Trophoblast cell (in vitro differentiated cells and primary cell): ENCODE data around the gene PHC1.

Experiments used
- DNase-seq, 2 donors: peaks; one replicate each; pipeline ENCODE4 v3.0.0-alpha.2; 2016
- H2AFZ ChIP-seq: 2 replicates; pipeline ENCODE4 v1.6.1; 2013; ENCODE audit warnings: low read length, moderate library complexity, mild to moderate bottlenecking; ENCODE audit not compliant: insufficient read depth, poor library complexity
- H2AK5ac ChIP-seq: 2 replicates; pipeline ENCODE4 v1.6.1; 2013; ENCODE audit warnings: mild to moderate bottlenecking, low read length
- H2BK120ac ChIP-seq: 2 replicates; pipeline ENCODE4 v1.6.1; 2013; ENCODE audit warnings: low read length, mild to moderate bottlenecking, moderate library complexity; ENCODE audit not compliant: insufficient read depth, poor library complexity
- H2BK12ac ChIP-seq: 2 replicates; pipeline ENCODE4 v1.6.1; 2013; ENCODE audit warnings: mild to moderate bottlenecking, low read length, moderate library complexity
- H2BK5ac ChIP-seq: 2 replicates; pipeline ENCODE4 v1.6.1; 2013; ENCODE audit warnings: low read length, low read depth, moderate library complexity, mild to moderate bottlenecking; ENCODE audit not compliant: poor library complexity
- H3K14ac ChIP-seq: 2 replicates; pipeline ENCODE4 v1.6.1; 2013; ENCODE audit warnings: mild to moderate bottlenecking, low read length
- H3K18ac ChIP-seq: 2 replicates; pipeline ENCODE4 v1.6.1; 2013; ENCODE audit warnings: mild to moderate bottlenecking, low read length
- H3K23ac ChIP-seq: 2 replicates; pipeline ENCODE4 v1.6.1; 2013; ENCODE audit warnings: low read length
- H3K27ac ChIP-seq: 2 replicates; pipeline ENCODE4 v1.5.1; 2013; ENCODE audit warnings: low read depth, mild to moderate bottlenecking, inconsistent platforms, low read length, moderate library complexity
- H3K27me3 ChIP-seq: 2 replicates; pipeline ENCODE4 v1.6.1; 2013; ENCODE audit warnings: inconsistent platforms, mild to moderate bottlenecking, low read length, moderate library complexity; ENCODE audit not compliant: insufficient read depth
- H3K36me3 ChIP-seq, 2 experiments: 1 replicate in 1 of 2; 2 replicates in 1 of 2; pipeline ENCODE4 v1.6.1; 2013; ENCODE audit warnings: low read length in 2 of 2, mild to moderate bottlenecking in 2 of 2, moderate library complexity in 1 of 2; ENCODE audit not compliant: insufficient read depth in 2 of 2, control insufficient read depth in 1 of 2
- H3K4ac ChIP-seq: 2 replicates; pipeline ENCODE4 v1.6.1; 2013; ENCODE audit warnings: low read depth, mild to moderate bottlenecking, low read length, moderate library complexity
- H3K4me1 ChIP-seq, 2 experiments: 1 replicate in 1 of 2; 2 replicates in 1 of 2; pipeline ENCODE4 v1.6.1; 2013; ENCODE audit warnings: low read length in 2 of 2, mild to moderate bottlenecking in 2 of 2, moderate library complexity in 1 of 2; ENCODE audit not compliant: insufficient read depth in 2 of 2, control insufficient read depth in 1 of 2
- H3K4me2 ChIP-seq: 2 replicates; pipeline ENCODE4 v1.6.1; 2013; ENCODE audit warnings: inconsistent platforms, mild to moderate bottlenecking, low read length, moderate library complexity
- H3K4me3 ChIP-seq: 2 replicates; pipeline ENCODE4 v1.5.1; 2013; ENCODE audit warnings: mild to moderate bottlenecking, low read depth, low read length, inconsistent platforms
- H3K79me1 ChIP-seq: one replicate; pipeline ENCODE4 v1.6.1; 2013; ENCODE audit warnings: low read length
- H3K79me2 ChIP-seq: 2 replicates; pipeline ENCODE4 v1.6.1; 2013; ENCODE audit warnings: low read length, mild to moderate bottlenecking; ENCODE audit not compliant: control insufficient read depth, insufficient read depth, poor library complexity
- H3K9ac ChIP-seq: 2 replicates; pipeline ENCODE4 v1.6.1; 2013; ENCODE audit warnings: mild to moderate bottlenecking, low read length
- H3K9me3 ChIP-seq: 2 replicates; pipeline ENCODE4 v1.6.1; 2013; ENCODE audit warnings: low read depth, mild to moderate bottlenecking, control low read depth, inconsistent platforms, low read length; ENCODE audit not compliant: insufficient read depth
- H4K12ac ChIP-seq: 2 replicates; pipeline ENCODE4 v1.6.1; 2013; ENCODE audit warnings: low read depth, mild to moderate bottlenecking, low read length, moderate library complexity
- H4K8ac ChIP-seq: 2 replicates; pipeline ENCODE4 v1.6.1; 2013; ENCODE audit warnings: low read depth, mild to moderate bottlenecking, low read length, moderate library complexity
- H4K91ac ChIP-seq: one replicate; pipeline ENCODE4 v1.6.1; 2013; ENCODE audit warnings: low read depth, mild to moderate bottlenecking, low read length, moderate library complexity
- WGBS: extraction: QIAGEN DNeasy Blood & Tissue Kit; methylation state at CpG from one replicate; pipeline ENCODE4 v1.1.7; 2013; ENCODE audit warnings: missing lambda C conversion rate; ENCODE audit not compliant: insufficient read length, insufficient coverage; ENCODE audit errors: extremely low coverage; 5-methylcytosine and 5-hydroxymethylcytosine counted together

The PHC1 gene

GRCh38 chr12:8987163-8987562 lies 72.9 kb downstream of the PHC1 start:
- no peak overlapping the region for H3K4ac ChIP-seq
- H2BK120ac ChIP-seq: no peak overlapping the region
- H3K9me3 ChIP-seq: no peaks in the 10 kb centered on the region
- H3K36me3 ChIP-seq: no peaks in the 10 kb centered on the region
- H3K23ac ChIP-seq: no peak overlapping the region
- no peak overlapping the region for H3K9ac ChIP-seq
- H2BK5ac ChIP-seq: no peak overlapping the region
- no peak overlapping the region for H2AFZ ChIP-seq
- no peak overlapping the region for H4K8ac ChIP-seq
- H3K14ac ChIP-seq: no peak overlapping the region
- no peak for DNase-seq
- H4K12ac ChIP-seq: no peak overlapping the region
- no peaks in the 10 kb centered on the region for H3K4me1 ChIP-seq
- no peaks in the 10 kb centered on the region for H3K79me2 ChIP-seq
- H3K4me3 ChIP-seq: no peak overlapping the region
- H2AK5ac ChIP-seq: no peak overlapping the region
- no peak overlapping the region for H4K91ac ChIP-seq
- no peak overlapping the region for H3K18ac ChIP-seq
- no peak overlapping the region for H2BK12ac ChIP-seq
- H3K27me3 ChIP-seq: no peaks in the 10 kb centered on the region
- H3K4me2 ChIP-seq: no peak overlapping the region
- no peaks in the 10 kb centered on the region for H3K79me1 ChIP-seq
- H3K27ac ChIP-seq: no peak overlapping the region

- no peak overlapping the region for H2BK120ac ChIP-seq
- no peaks in the 10 kb centered on the region for H3K4me1 ChIP-seq
- no peak overlapping the region for H3K4me3 ChIP-seq
- WGBS: no CpG with 5 or more reads among the region's 1 CpG
- no peak for DNase-seq
- no peak overlapping the region for H3K4me2 ChIP-seq
- no peak overlapping the region for H2BK5ac ChIP-seq
- no peak overlapping the region for H3K18ac ChIP-seq
- H3K36me3 ChIP-seq: no peaks in the 10 kb centered on the region
- no peak overlapping the region for H2AK5ac ChIP-seq
- H4K12ac ChIP-seq: no peak overlapping the region
- H2BK12ac ChIP-seq: no peak overlapping the region
- H4K8ac ChIP-seq: no peak overlapping the region
- H2AFZ ChIP-seq: no peak overlapping the region
- no peaks in the 10 kb centered on the region for H3K79me1 ChIP-seq
- H3K9me3 ChIP-seq: no peaks in the 10 kb centered on the region
- H3K14ac ChIP-seq: no peak overlapping the region
- H3K4ac ChIP-seq: no peak overlapping the region
- no peaks in the 10 kb centered on the region for H3K79me2 ChIP-seq
- no peak overlapping the region for H3K9ac ChIP-seq
- no peak overlapping the region for H3K23ac ChIP-seq
- H4K91ac ChIP-seq: no peak overlapping the region
- H3K27me3 ChIP-seq: no peaks in the 10 kb centered on the region
- H3K27ac ChIP-seq: no peak overlapping the region
Observed at GRCh38 chr12:8987685-8988084, 73.4 kb downstream of the PHC1 start.

GRCh38 chr12:8989413-8989812 lies 75.1 kb downstream of the PHC1 start, which contains the start of gene KLRG1:
KLRG1 (plus strand) TSS chr12:8989546; CDS start chr12:8989636, 90 bp downstream.
- no peak within 1 kb of the TSS for H3K4ac ChIP-seq
- H3K36me3 ChIP-seq: no peaks in the 10 kb centered on the region
- H3K27me3 ChIP-seq: no peaks in the 10 kb centered on the region
- H2BK120ac ChIP-seq: no peak within 1 kb of the TSS
- H3K4me2 ChIP-seq: no peak within 1 kb of the TSS
- DNase-seq: no peak
- no peak within 1 kb of the TSS for H3K27ac ChIP-seq
- no peaks in the 10 kb centered on the region for H3K9me3 ChIP-seq
- H3K4me1 ChIP-seq: no peaks in the 10 kb centered on the region
- no peak within 1 kb of the TSS for H2BK5ac ChIP-seq
- H4K8ac ChIP-seq: no peak within 1 kb of the TSS
- H3K9ac ChIP-seq: no peak within 1 kb of the TSS
- no CpG with 5 or more reads among the region's 2 CpGs for WGBS
- H3K79me2 ChIP-seq: no peaks in the 10 kb centered on the region
- H3K14ac ChIP-seq: no peak within 1 kb of the TSS
- no peak within 1 kb of the TSS for H4K12ac ChIP-seq
- H2AFZ ChIP-seq: no peak within 1 kb of the TSS
- H3K4me3 ChIP-seq: no peak within 1 kb of the TSS
- no peak within 1 kb of the TSS for H3K18ac ChIP-seq
- no peak within 1 kb of the TSS for H3K23ac ChIP-seq
- H2BK12ac ChIP-seq: no peak within 1 kb of the TSS
- no peaks in the 10 kb centered on the region for H3K79me1 ChIP-seq
- H2AK5ac ChIP-seq: no peak within 1 kb of the TSS
- no peak within 1 kb of the TSS for H4K91ac ChIP-seq
